ENCODE data around the gene MOB3B.

DNA sequence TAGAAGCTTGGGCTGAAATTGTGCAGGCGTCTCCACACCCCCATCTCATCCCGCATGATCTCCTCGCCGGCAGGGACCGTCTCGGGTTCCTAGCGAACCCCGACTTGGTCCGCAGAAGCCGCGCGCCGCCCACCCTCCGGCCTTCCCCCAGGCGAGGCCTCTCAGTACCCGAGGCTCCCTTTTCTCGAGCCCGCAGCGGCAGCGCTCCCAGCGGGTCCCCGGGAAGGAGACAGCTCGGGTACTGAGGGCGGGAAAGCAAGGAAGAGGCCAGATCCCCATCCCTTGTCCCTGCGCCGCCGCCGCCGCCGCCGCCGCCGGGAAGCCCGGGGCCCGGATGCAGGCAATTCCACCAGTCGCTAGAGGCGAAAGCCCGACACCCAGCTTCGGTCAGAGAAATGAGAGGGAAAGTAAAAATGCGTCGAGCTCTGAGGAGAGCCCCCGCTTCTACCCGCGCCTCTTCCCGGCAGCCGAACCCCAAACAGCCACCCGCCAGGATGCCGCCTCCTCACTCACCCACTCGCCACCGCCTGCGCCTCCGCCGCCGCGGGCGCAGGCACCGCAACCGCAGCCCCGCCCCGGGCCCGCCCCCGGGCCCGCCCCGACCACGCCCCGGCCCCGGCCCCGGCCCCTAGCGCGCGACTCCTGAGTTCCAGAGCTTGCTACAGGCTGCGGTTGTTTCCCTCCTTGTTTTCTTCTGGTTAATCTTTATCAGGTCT, 43.5 kb upstream of the MOB3B start, which contains the start of gene C9orf72:
- TF ChIP-seq CTCF (IDR thresholded peaks at IDR 0.05) (no peak), POLR2A (IDR thresholded peaks at IDR 0.05) (peak in 1 of 2 donors; percentile 93)

All from vagina (tissue), 2 donors.